GM19397 (cell line): ENCODE measurements around the gene GFAP.

Source experiments
- ATAC-seq: cut with Tn5 transposase; IDR thresholded peaks from one replicate; pipeline ENCODE4 v1.9.1; 2021; ENCODE audit warnings: mild to moderate bottlenecking, moderate library complexity; ENCODE audit not compliant: unreplicated experiment

The GFAP gene

GRCh38 chr17:44867841-44868240 lies 47.5 kb downstream of the GFAP start:
- ATAC-seq: no peak

GRCh38 chr17:44865931-44866330 lies 49.4 kb downstream of the GFAP start:
- ATAC-seq: no peak

DNA sequence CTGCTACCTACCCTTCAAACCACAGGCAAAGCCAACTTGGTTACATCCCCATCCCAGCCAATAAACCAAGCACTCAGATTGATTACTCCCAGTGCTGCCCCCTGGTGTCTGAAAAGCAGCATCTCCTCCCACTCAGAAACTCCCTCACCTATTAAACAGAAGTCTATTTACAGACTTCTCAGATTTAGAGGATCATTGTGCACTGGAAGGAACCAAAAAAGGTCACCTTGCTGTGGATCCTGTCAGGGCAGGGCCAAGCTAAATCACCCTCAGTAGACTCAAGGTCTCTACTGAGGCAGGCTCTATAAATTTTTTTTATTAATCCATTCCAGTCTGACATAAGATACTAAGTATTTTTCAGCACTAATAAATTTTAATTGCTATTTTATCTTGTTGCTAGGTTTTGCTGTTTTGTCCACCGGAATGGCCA lies 50.1 kb downstream of the GFAP start:
- ATAC-seq: no peak

GRCh38 chr17:44864831-44865230 lies 50.5 kb downstream of the GFAP start:
- no peak for ATAC-seq

GRCh38 chr17:44863061-44863918 lies 52.0 kb downstream of the GFAP start:
- ATAC-seq: no peak

GRCh38 chr17:44862278-44862914 lies 52.9 kb downstream of the GFAP start:
- ATAC-seq: no peak

DNA sequence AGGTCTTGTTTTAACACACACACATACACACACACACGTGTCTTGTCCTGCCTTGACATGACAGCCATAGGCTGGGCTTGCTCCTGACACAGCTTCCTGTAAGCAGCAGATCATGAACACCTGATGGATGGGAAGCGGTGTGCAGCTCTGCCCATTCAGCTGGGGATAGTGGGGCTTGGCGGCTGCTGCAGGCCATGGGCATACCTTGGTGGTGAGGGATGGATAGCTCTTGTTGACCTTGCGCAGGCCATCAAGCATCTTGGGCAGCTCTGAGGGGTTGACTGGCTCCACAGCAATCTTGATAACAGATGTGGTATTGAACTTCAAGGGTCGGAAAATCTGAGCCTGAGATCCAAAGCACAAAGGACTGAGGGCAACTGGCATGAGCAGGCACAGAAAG lies 55.6 kb downstream of the GFAP start:
- ATAC-seq: no peak

DNA sequence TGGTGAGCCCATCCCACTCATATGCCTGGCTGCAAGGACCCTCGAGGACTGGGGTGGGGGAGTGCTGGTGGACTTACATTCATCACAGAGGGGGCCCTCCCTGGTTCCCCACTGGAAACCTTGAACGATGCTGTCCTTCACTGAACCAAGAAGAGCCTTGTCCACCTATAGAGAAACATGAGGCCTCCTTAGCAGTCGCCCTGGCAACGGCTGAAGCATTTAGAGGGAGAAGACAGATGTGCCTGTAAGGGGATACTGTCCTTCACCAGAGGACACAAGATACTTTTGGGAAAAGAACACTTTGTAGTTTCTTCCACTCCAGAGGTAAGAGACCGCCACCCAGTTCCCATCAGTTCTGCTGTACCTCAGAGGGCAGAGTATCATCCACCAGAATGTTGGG lies 61.1 kb downstream of the GFAP start:
- no peak for ATAC-seq
